ENCODE measurements around the gene RDM1. TPM values are rescaled to one million over a fixed set of nuclear protein-coding genes. Genes with fewer than 3 reads are reported as not detected.

RDM1 gene
- total RNA-seq, 1 experiment from 2014 or later = 4.7 TPM

GRCh38 chr17:35892091-35893035, 38.2 kb downstream of the RDM1 start (continued):
- no peak for TF ChIP-seq ZSCAN18 (CRISPR knock-in tag; IDR thresholded peaks at IDR 0.05)

- no peaks in the 10 kb centered on the region for H3K36me3 Mint-ChIP-seq
- H3K27ac Mint-ChIP-seq = no peak overlapping the region
- CTCF ChIA-PET = interaction anchor here (2.1 kb wide), 1 partner anchor 20 kb away, joined by 5 read pairs; no protein-coding TSS in a partner anchor
- POLR2A ChIA-PET = no interaction called here
- H3K4me3 Mint-ChIP-seq = no peak overlapping the region
- no peaks in the 10 kb centered on the region for H3K9me3 Mint-ChIP-seq
- ATAC-seq (no peak), DNase-seq (ENCODE audit: low spot score) (no peak)
- TF ChIP-seq MYBL2 (CRISPR knock-in tag; IDR thresholded peaks at IDR 0.05) (no peak), TP53 (CRISPR knock-in tag; IDR thresholded peaks at IDR 0.05) (no peak), TCF7 (CRISPR knock-in tag; IDR thresholded peaks at IDR 0.05; ENCODE audit: low read depth) (no peak), ZNF219 (CRISPR knock-in tag; IDR thresholded peaks at IDR 0.05; ENCODE audit: borderline replicate concordance) (no peak), SOX15 (CRISPR knock-in tag; IDR thresholded peaks at IDR 0.05) (no peak), KAT7 (CRISPR knock-in tag; IDR thresholded peaks at IDR 0.05; ENCODE audit: borderline replicate concordance) (no peak), NFYB (CRISPR knock-in tag; conservative IDR thresholded peaks at IDR 0.05; ENCODE audit: low read depth) (no peak), HMGXB4 (CRISPR knock-in tag; IDR thresholded peaks at IDR 0.05) (no peak), MAX (CRISPR knock-in tag; IDR thresholded peaks at IDR 0.05) (no peak), GABPB1 (CRISPR knock-in tag; IDR thresholded peaks at IDR 0.05) (no peak), GRHL2 (CRISPR knock-in tag; IDR thresholded peaks at IDR 0.05; ENCODE audit: insufficient replicate concordance, severe bottlenecking) (no peak)
- H3K4me1 Mint-ChIP-seq = peaks cover 22% of the 10 kb centered on the region
- no peaks in the 10 kb centered on the region for H3K27me3 Mint-ChIP-seq (ENCODE audit: low read depth)
These were observed 39.3 kb downstream of the RDM1 start for GRCh38 chr17:35891269-35891668.

GRCh38 chr17:35890774-35891155, 39.8 kb downstream of the RDM1 start:
- H3K9me3 Mint-ChIP-seq = no peaks in the 10 kb centered on the region
- ChIA-PET POLR2A (no interaction called here), CTCF (interaction anchor here (2.1 kb wide), 1 partner anchor 19 kb away, joined by 5 read pairs; no protein-coding TSS in a partner anchor)
- TF ChIP-seq RELA (CRISPR knock-in tag; IDR thresholded peaks at IDR 0.05; ENCODE audit: borderline replicate concordance) = no peak
- no peak for TF ChIP-seq ATF3 (CRISPR knock-in tag; conservative IDR thresholded peaks at IDR 0.05)
- TF ChIP-seq E2F5 (CRISPR knock-in tag; IDR thresholded peaks at IDR 0.05) = no peak
- TF ChIP-seq ZBTB43 (CRISPR knock-in tag; IDR thresholded peaks at IDR 0.05) = no peak
- TF ChIP-seq TEAD1 (CRISPR knock-in tag; IDR thresholded peaks at IDR 0.05) = no peak
- no peaks in the 10 kb centered on the region for H3K36me3 Mint-ChIP-seq
- peaks cover 22% of the 10 kb centered on the region for H3K4me1 Mint-ChIP-seq
- DNase-seq (ENCODE audit: low spot score) = no peak
- peak; percentile 22; the same call in 1 of the 2 replicates for ATAC-seq
- H3K27ac Mint-ChIP-seq = no peak overlapping the region
- H3K27me3 Mint-ChIP-seq (ENCODE audit: low read depth) = no peaks in the 10 kb centered on the region
- no peak overlapping the region for H3K4me3 Mint-ChIP-seq
